Thyroid gland (tissue), 4 donors: ENCODE results near the gene DPYSL5.

ENCODE experiments used
- CTCF ChIP-seq, 6 experiments: fragments of 200-600 bp in 3 of 6; fragments of 450-650 bp in 3 of 6; sonication (generic) in 3 of 6; IDR thresholded peaks; one replicate each; pipeline ENCODE4 v1.5.1; 2016 to 2019; ENCODE audit warnings: antibody characterized with exemption in 6 of 6, mild to moderate bottlenecking in 2 of 6, inconsistent platforms in 1 of 6, moderate library complexity in 1 of 6
- POLR2A ChIP-seq, 2 donors: fragments of 450-650 bp; IDR thresholded peaks; one replicate each; pipeline ENCODE4 v1.6.1; 2017; ENCODE audit warnings: antibody characterized with exemption in 2 of 2, mild to moderate bottlenecking in 2 of 2, moderate library complexity in 1 of 2

- TF ChIP-seq CTCF (IDR thresholded peaks at IDR 0.05) (no peak), POLR2A (IDR thresholded peaks at IDR 0.05) (no peak)
These were observed 6.4 kb downstream of the DPYSL5 start for GRCh38 chr2:26854283-26854827.
